H9 (cell line): ENCODE measurements around the gene SEC23B. TPM values are rescaled to one million over a fixed set of nuclear protein-coding genes. Genes with fewer than 3 reads are reported as not detected.

Experiments used
- DNase-seq: peaks from one replicate; pipeline ENCODE4 v3.0.0-alpha.2; 2017
- H2AFZ ChIP-seq: one replicate; pipeline ENCODE4 v1.6.1; 2013; ENCODE audit warnings: mild to moderate bottlenecking, low read length, control low read depth, moderate library complexity
- H2AK5ac ChIP-seq: 2 replicates; pipeline ENCODE4 v1.6.1; 2013; ENCODE audit warnings: low read length, control low read depth, mixed read lengths; ENCODE audit not compliant: insufficient read length
- H2BK120ac ChIP-seq: one replicate; pipeline ENCODE4 v1.6.1; 2013; ENCODE audit warnings: low read depth, mild to moderate bottlenecking, low read length, control low read depth, inconsistent platforms; ENCODE audit not compliant: poor library complexity, severe bottlenecking
- H2BK12ac ChIP-seq: 2 replicates; pipeline ENCODE4 v1.6.1; 2013; ENCODE audit warnings: low read length, control low read depth, mixed read lengths, low read depth; ENCODE audit not compliant: insufficient read length
- H2BK15ac ChIP-seq: 2 replicates; pipeline ENCODE4 v1.6.1; 2013; ENCODE audit warnings: low read depth, low read length, control low read depth
- H2BK20ac ChIP-seq: one replicate; pipeline ENCODE4 v1.6.1; 2013; ENCODE audit warnings: low read depth, mild to moderate bottlenecking, low read length, control low read depth, inconsistent platforms; ENCODE audit not compliant: poor library complexity, severe bottlenecking
- H2BK5ac ChIP-seq: 2 replicates; pipeline ENCODE4 v1.6.1; 2013; ENCODE audit warnings: low read length, control low read depth, mixed read lengths; ENCODE audit not compliant: insufficient read length
- H3K14ac ChIP-seq: 2 replicates; pipeline ENCODE4 v1.6.1; 2013; ENCODE audit warnings: low read length, control low read depth; ENCODE audit not compliant: insufficient read depth
- H3K18ac ChIP-seq: 2 replicates; pipeline ENCODE4 v1.6.1; 2013; ENCODE audit warnings: low read depth, mild to moderate bottlenecking, mixed read lengths, low read length, control low read depth; ENCODE audit not compliant: insufficient read length
- H3K23ac ChIP-seq: 2 replicates; pipeline ENCODE4 v1.6.1; 2013; ENCODE audit warnings: low read length, control low read depth, mixed read lengths, low read depth; ENCODE audit not compliant: insufficient read length
- H3K23me2 ChIP-seq: 2 replicates; pipeline ENCODE4 v1.6.1; 2013; ENCODE audit warnings: low read depth, mild to moderate bottlenecking, mixed read lengths, low read length, control low read depth; ENCODE audit not compliant: insufficient read length, poor library complexity, severe bottlenecking
- H3K27ac ChIP-seq: 2 replicates; pipeline ENCODE4 v1.5.1; 2013; ENCODE audit warnings: low read length, control low read depth, mixed read lengths, low read depth; ENCODE audit not compliant: insufficient read length
- H3K27me3 ChIP-seq: 2 replicates; pipeline ENCODE4 v1.6.1; 2013; ENCODE audit warnings: low read length, control low read depth, inconsistent platforms; ENCODE audit not compliant: insufficient read depth
- H3K4ac ChIP-seq: 2 replicates; pipeline ENCODE4 v1.6.1; 2013; ENCODE audit warnings: low read depth, mild to moderate bottlenecking, control low read depth, inconsistent platforms, low read length, moderate library complexity
- H3K4me1 ChIP-seq: 2 replicates; pipeline ENCODE4 v1.6.1; 2013; ENCODE audit warnings: low read length, control low read depth, inconsistent platforms; ENCODE audit not compliant: insufficient read depth
- H3K4me2 ChIP-seq: 2 replicates; pipeline ENCODE4 v1.6.1; 2013; ENCODE audit warnings: low read length, control low read depth, mixed read lengths; ENCODE audit not compliant: insufficient read length, insufficient read depth
- H3K56ac ChIP-seq: 2 replicates; pipeline ENCODE4 v1.6.1; 2013; ENCODE audit warnings: low read depth, mild to moderate bottlenecking, mixed read lengths, low read length, control low read depth; ENCODE audit not compliant: insufficient read length
- H3K79me1 ChIP-seq: 2 replicates; pipeline ENCODE4 v1.6.1; 2013; ENCODE audit warnings: low read depth, mild to moderate bottlenecking, moderate library complexity, low read length, control low read depth, inconsistent platforms; ENCODE audit not compliant: insufficient read depth, poor library complexity, severe bottlenecking
- H3K79me2 ChIP-seq: 2 replicates; pipeline ENCODE4 v1.6.1; 2013; ENCODE audit warnings: low read length, control low read depth, inconsistent platforms; ENCODE audit not compliant: insufficient read depth
- H3K9ac ChIP-seq: 2 replicates; pipeline ENCODE4 v1.6.1; 2013; ENCODE audit warnings: low read length, control low read depth, mixed read lengths; ENCODE audit not compliant: insufficient read length; ENCODE audit errors: extremely low read depth
- H3K9me3 ChIP-seq: one replicate; pipeline ENCODE4 v1.6.1; 2013; ENCODE audit warnings: low read depth, low read length, inconsistent platforms; ENCODE audit not compliant: control insufficient read depth
- H3T11ph ChIP-seq: one replicate; pipeline ENCODE4 v1.6.1; 2013; ENCODE audit warnings: mild to moderate bottlenecking, low read length, control low read depth, inconsistent platforms
- H4K20me1 ChIP-seq: one replicate; pipeline ENCODE4 v1.6.1; 2013; ENCODE audit not compliant: control insufficient read depth, insufficient read length, insufficient read depth
- H4K5ac ChIP-seq: 2 replicates; pipeline ENCODE4 v1.6.1; 2013; ENCODE audit warnings: low read depth, mild to moderate bottlenecking, mixed read lengths, low read length, control low read depth; ENCODE audit not compliant: insufficient read length
- H4K8ac ChIP-seq: replicated peaks from 2 replicates; pipeline ENCODE4 v1.6.1; 2013; ENCODE audit warnings: low read length, control low read depth, mixed read lengths, low read depth; ENCODE audit not compliant: insufficient read length
- H4K91ac ChIP-seq: 2 replicates; pipeline ENCODE4 v1.6.1; 2013; ENCODE audit warnings: low read depth, mild to moderate bottlenecking, moderate library complexity, mixed read lengths, low read length, control low read depth; ENCODE audit not compliant: insufficient read length
- H3K27ac Mint-ChIP-seq, 3 experiments: 2 replicates in 2 of 3; 3 replicates in 1 of 3; pipeline ENCODE4 v1.8.0; 2020 to 2021; ENCODE audit warnings: mixed read lengths in 3 of 3, mild to moderate bottlenecking in 1 of 3, moderate library complexity in 1 of 3
- H3K27me3 Mint-ChIP-seq: 2 replicates; pipeline ENCODE4 v1.8.0; 2021; ENCODE audit warnings: low read depth, mild to moderate bottlenecking, moderate library complexity, mixed read lengths
- H3K36me3 Mint-ChIP-seq, 3 experiments: 2 replicates in 2 of 3; 3 replicates in 1 of 3; pipeline ENCODE4 v1.8.0; 2020 to 2021; ENCODE audit warnings: low read depth in 3 of 3, mixed read lengths in 3 of 3; ENCODE audit not compliant: insufficient read depth in 1 of 3
- H3K4me1 Mint-ChIP-seq, 2 experiments: 2 replicates each; pipeline ENCODE4 v1.8.0; 2020; ENCODE audit warnings: mixed read lengths in 2 of 2
- H3K4me3 Mint-ChIP-seq, 2 experiments: 2 replicates in 1 of 2; 3 replicates in 1 of 2; pipeline ENCODE4 v1.8.0; 2020 to 2021; ENCODE audit warnings: mild to moderate bottlenecking in 2 of 2, mixed read lengths in 2 of 2, moderate library complexity in 1 of 2
- H3K9me3 Mint-ChIP-seq, 2 experiments: 2 replicates in 1 of 2; 3 replicates in 1 of 2; pipeline ENCODE4 v1.8.0; 2020; ENCODE audit warnings: mild to moderate bottlenecking in 2 of 2, mixed read lengths in 2 of 2, moderate library complexity in 1 of 2
- CTCF ChIP-seq: fragments of 200-600 bp; sonication (generic); conservative IDR thresholded peaks from 3 replicates; pipeline ENCODE4 v1.8.0; 2021; ENCODE audit warnings: antibody characterized with exemption, mild to moderate bottlenecking
- WGBS: extraction: QIAGEN DNeasy Blood & Tissue Kit; methylation state at CpG from one replicate; pipeline ENCODE4 v1.1.7; 2013; ENCODE audit warnings: missing lambda C conversion rate, low lambda C conversion rate, mixed read lengths; ENCODE audit not compliant: insufficient read length; ENCODE audit errors: extremely low coverage; 5-methylcytosine and 5-hydroxymethylcytosine counted together
- total RNA-seq: library from RNA; stranded (reverse); gene quantifications from 2 replicates; pipeline ENCODE4 v1.2.1, GENCODE V29; 2021

Gene SEC23B
- total RNA-seq, 1 experiment from 2014 or later: 65.9 TPM

- Histone ChIP-seq H2BK12ac (no peak overlapping the region), H4K8ac (no peak overlapping the region), H3T11ph (no peak overlapping the region), H3K23me2 (peaks cover 7% of the 10 kb centered on the region), H3K79me2 (no peaks in the 10 kb centered on the region), H2AFZ (no peak overlapping the region), H2BK15ac (no peak overlapping the region), H3K18ac (no peak overlapping the region), H3K14ac (no peak overlapping the region), H2AK5ac (no peak overlapping the region), H3K4me1 (no peaks in the 10 kb centered on the region), H3K9me3 (no peaks in the 10 kb centered on the region), H3K4ac (no peak overlapping the region), H2BK20ac (no peak overlapping the region), H3K27me3 (no peaks in the 10 kb centered on the region), H3K23ac (no peak overlapping the region), H3K9ac (no peak overlapping the region), H3K27ac (no peak overlapping the region), H2BK120ac (no peak overlapping the region), H4K91ac (no peak overlapping the region), H2BK5ac (no peak overlapping the region), H3K56ac (no peak overlapping the region), H3K79me1 (no peaks in the 10 kb centered on the region), H4K20me1 (no peaks in the 10 kb centered on the region), H3K4me2 (peak overlapping the region; percentile 52), H4K5ac (no peak overlapping the region)
- Mint-ChIP-seq H3K27me3 (no peaks in the 10 kb centered on the region), H3K9me3 (no peaks in the 10 kb centered on the region), H3K36me3 (peaks cover 5 to 10% (median 9%) of the 10 kb centered on the region in 3 experiments; a peak in 5 of 7 replicates), H3K4me3 (peak overlapping the region; percentile 94 to 98), H3K27ac (0 out of 7 replicates have a peak overlapping the region, but pooled peaks of 1 of the 3 experiments have one; percentile 96), H3K4me1 (peaks cover 11 to 12% of the 10 kb centered on the region in 2 experiments)
- TF ChIP-seq CTCF: no peak
- WGBS: no CpG with 5 or more reads among the region's 7 CpGs
- DNase-seq: no peak
Measured at GRCh38 chr20:18496042-18496441, 11.7 kb upstream of the SEC23B start.
